Measurements from ENCODE around the gene OVOL2.
A peak's percentile ranks its signal among the peaks of the same experiment; 100 is the strongest.
"Not testable (repeated sequence)": the region's sequence is repeated elsewhere in the genome, so short reads cannot be mapped to it uniquely, and the experiment has no call there.

The OVOL2 gene

DNA sequence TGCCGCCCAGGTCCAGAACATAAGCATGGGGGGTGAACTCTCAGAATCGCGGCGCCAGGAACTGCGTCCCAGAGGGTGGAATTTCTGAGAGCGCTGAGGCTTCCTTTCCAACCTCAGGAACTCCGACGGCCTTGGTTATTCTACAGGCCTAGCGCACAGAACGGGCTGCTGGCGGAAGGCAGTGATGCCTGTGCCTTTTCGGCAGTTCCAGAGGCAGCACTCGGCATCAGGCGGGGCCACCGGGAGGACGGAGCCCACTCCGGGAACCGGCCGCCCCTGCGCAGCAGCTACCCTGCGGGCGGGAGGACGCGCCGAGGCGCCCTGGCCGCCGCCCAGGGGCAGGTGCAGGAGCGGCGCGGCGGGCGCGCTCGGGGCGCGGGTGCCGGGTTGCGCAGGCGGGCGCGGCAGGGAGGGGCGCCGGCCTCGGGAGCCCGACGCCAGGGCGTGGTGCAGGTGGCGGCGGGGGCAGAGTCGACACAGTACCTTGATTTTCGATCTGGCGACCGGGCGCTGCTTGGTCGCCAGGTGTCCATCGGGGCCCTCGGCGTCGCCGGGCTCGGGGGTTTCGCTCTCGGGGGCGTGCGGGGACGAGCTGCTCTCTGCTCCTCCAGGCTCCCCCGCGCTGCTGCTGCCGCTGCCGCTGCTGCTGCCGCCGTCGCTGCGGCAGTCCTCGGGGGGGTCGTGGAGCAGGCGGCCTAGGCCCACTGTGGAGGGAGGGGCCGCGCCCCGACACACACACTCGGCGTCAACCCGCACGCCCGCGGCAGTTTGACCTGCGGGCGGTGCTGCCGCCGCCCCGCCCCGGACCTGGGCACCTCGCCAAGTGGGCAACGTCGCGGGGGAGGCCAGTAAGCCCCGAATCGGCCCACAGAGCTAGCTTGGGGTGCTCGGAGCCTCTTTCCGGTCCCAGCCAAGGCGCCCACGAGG, 1.3 kb downstream of the OVOL2 start:
- DNase-seq, result no peak

GRCh38 chr20:18055261-18055660, 2.5 kb downstream of the OVOL2 start:
- DNase-seq, result no peak

DNA sequence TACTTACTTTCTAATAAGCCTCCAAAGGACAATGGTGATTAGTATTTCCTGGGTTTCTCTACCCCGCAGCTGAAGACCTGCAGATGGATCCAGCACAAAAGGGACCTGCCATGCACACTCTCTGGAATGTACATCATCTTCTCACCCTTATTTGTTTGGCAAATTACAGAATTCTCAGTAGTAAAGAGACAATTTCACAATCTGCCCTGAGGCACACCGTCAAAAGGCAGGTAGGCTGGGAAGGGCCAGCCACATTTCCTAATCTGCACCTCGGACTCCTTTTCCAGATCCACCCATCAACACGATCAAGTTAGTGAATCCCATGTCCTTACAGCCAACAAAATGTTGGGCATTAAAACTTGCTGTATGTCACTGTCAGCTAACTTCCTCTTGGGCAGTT, 4.9 kb downstream of the OVOL2 start:
- DNase-seq, result no peak

DNA sequence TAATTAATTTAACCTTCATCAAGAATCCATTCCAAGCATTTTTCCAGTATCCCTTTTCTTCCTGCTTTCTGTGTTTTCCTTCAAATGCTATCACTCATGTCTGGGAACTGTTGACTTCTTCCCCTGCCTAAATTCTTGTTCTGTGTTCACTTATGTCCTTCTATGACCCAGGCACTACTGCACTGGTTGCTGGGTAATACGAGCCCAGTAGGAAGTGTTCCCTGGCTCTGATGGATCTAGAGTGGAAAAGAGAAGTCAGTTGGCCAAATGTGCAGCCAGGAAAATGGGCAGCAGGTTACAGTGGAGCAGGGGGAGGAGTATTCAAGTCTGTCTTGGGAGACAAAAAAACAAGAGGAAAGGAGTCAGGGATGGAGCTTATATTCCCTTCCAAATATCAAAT, 7.1 kb downstream of the OVOL2 start:
- no peak for DNase-seq

DNA sequence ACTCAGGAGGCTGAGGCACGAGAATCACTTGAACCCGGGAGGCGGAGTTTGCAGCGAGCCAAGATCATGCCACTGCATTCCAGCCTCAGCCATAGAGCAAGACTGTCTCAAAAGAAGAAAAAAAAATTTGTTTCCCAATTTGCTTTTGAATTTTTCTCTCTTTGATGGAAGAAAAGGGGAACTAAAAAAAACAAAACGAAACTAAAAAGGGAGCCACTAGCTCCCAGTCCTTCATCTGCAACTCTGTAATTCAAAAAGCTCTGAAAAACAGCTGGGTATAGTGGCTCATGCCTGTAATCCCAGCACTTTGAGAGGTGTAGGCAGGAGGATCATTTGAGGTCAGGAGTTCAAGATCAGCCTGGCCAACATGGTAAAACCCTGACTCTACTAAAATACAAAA, 9.5 kb downstream of the OVOL2 start:
- no peak for DNase-seq

- no peak for DNase-seq
These were observed 11.2 kb downstream of the OVOL2 start for GRCh38 chr20:18046535-18046934.

DNA sequence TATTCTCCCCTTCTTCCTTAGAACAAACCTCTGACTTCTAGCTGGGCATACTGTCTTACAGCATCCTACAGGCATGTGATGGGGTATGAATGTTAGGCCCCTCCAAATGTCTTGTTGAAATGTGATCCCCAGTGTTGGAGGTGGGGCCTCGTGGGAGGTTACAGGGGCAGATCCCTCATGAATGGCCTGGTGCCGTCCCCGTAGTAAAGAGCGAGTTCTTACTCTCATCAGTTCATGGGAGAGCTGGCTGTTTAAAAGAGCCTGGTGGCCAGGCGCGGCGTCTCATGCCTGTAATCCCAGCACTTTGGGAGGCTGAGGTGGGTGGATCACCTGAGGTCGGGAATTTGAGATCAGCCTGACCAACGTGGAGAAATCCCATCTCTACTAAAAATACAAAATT, 15.5 kb downstream of the OVOL2 start:
- DNase-seq, result no peak

DNA sequence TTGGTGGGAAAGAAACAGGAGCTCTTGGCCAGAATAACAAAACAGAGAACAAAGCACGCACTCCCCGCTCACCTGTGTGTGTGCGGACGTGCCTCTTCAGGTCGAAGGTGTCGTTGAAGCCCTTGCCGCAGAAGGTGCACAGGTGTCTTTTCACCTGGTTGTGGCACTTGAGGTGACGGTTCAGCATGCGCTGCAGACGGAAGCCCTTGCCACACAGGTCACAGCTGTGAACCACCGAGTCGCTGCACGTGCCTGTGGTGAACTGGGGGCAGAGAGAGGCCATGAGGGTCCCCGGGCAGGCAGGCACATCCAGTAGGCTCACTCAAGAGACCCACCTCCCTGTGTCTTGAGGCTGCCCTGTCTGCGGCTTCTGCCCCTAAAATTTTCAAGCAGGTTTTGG, 16.3 kb downstream of the OVOL2 start:
- no peak for DNase-seq

GRCh38 chr20:18039063-18039462, 18.7 kb downstream of the OVOL2 start:
- no peak for DNase-seq

DNA sequence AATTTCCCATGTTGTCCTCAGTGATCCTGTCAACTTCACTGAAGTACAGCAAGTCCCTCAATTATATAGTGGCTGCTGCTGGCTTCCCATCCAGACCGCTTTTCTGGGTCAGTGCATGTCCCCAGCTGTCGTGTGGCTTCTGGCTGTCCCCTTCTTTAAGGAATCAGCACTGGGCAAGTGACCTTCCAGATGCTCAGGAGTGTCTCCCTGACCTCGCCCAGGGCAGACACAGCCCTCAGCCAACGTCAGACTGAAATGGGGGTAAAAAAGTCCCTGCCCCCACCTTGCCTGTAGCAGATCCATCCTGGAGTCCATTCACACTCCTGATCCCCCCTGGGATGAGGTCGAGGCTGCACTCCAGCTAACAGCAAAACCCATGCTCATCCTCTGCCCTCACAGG, 23.7 kb downstream of the OVOL2 start:
- no peak for DNase-seq

GRCh38 chr20:18032977-18033892, 24.5 kb downstream of the OVOL2 start:
- no peak for DNase-seq

GRCh38 chr20:18031888-18032509, 25.7 kb downstream of the OVOL2 start:
- DNase-seq, result no peak

GRCh38 chr20:18031050-18031449, 26.7 kb downstream of the OVOL2 start:
- no peak for DNase-seq

GRCh38 chr20:18030020-18030419, 27.7 kb downstream of the OVOL2 start:
- no peak for DNase-seq

DNA sequence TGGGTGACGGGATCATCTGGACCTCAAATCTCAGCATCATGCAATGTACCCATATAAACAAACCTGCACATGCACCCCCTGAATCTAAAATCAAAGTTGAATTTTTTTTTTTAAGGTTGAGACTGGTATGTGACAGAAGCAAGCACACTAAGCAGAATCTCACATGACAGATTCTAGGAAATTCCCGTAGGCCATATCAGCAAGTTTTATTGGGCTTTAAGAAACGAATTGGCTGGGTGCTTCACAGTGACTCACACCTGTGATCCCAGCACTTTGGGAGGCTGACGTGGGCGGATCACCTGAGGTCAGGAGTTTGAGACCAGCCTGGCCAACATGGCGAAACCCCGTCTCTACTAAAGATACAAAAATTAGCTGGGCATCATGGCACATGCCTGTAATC, 30.7 kb downstream of the OVOL2 start:
- DNase-seq, result not testable (repeated sequence)

DNA sequence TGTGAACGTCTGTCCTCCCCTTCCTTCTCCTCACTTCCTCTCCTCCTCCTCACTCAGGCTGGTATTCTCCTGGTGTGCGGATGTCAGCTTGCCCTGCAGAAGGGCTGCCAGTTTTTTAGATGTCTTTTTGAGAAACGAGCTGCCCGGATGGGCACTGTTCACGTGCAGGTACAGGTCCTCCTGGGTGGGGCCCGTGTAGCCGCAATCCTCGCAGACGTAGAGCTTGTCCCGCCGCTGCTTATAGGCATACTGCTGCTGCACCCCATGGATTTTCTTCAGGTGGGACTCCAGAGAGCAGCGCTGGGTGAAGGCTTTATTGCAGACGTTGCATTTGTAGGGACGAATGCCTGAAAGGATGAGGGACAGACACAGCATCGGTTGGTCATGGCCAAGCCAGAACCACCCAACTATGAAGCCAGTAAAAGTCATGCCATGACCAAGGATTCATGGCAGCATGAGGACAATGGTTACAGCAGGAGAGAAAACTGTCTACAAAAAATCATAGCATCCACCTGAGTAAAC, 33.0 kb downstream of the OVOL2 start:
- DNase-seq, result no peak

DNA sequence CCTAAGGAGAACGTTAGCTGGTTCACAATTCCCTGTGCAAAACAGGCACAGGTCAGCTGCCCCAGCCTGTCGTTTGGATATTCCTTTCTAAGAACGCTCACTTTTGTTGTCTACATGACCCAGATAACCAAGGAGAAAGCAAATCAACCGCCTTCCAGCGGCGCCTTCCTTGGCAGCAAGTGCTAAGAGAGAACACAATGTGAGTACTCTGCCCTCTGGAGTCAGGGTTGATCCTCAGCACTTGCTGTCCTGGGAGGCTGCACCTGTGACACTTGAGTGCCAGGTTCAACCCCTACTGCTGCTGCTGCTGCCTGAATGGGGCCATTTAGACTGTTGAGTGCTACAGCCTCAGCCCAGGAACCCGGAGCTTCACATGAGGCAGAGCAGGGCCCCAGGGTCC, 36.8 kb downstream of the OVOL2 start:
- DNase-seq, result no peak

DNA sequence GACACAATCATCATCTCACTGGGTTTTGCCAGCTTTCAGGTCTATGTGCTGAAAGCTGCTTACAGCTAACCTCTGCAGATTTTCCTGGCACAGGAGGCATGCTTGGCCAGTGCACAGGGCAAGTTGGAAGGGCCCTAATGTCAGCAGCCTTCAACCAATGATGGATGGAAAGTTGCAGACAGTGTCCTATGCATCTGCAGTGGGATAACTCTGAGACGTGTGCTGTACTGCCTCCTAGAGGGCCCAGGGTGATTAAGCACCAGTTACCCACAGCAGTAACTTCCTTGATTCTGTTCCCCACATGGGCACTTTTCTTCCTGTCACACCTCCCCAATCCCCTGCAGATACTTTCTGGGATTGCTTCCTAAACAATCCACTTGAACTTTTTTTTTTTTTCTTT, 38.6 kb downstream of the OVOL2 start:
- peak; percentile 7 for DNase-seq

GRCh38 chr20:18018100-18018499, 39.6 kb downstream of the OVOL2 start:
- no peak for DNase-seq

- DNase-seq, result no peak
These were observed 40.9 kb downstream of the OVOL2 start for GRCh38 chr20:18016772-18017171.

DNA sequence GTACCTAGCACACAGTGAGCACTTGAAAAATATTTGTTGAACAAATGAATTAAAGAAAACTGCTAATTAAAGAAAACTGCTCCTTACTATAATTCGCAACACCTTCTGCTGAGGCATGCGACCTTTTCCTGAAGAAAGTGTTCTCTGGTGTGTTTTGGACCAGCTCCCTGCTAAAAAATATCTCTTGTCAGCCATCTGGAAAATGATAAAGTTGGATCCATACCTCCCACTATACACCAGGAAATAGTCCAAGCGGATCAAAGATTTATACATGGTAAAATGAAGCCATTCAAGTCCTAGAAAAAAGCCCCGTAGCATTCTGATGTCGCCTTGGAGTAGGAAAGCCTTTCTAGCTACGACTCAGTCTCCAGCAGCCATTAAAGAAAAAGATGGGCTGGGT, 43.3 kb downstream of the OVOL2 start:
- DNase-seq, result no peak

GRCh38 chr20:18012901-18013300, 44.8 kb downstream of the OVOL2 start:
- no peak for DNase-seq

GRCh38 chr20:18011951-18012645, 45.6 kb downstream of the OVOL2 start:
- DNase-seq, result no peak

Measured in activated gamma-delta T cell treated with Interleukin-2 at 50 U/mL for 16 hours (primary cell).